ENCODE data around the gene NTSR1. TPM values are rescaled to one million over a fixed set of nuclear protein-coding genes. Genes with fewer than 3 reads are reported as not detected.

The NTSR1 gene
- total and polyA plus RNA-seq, 4 donors, result 0.02 to 3.7 (median 0.76) TPM

DNA sequence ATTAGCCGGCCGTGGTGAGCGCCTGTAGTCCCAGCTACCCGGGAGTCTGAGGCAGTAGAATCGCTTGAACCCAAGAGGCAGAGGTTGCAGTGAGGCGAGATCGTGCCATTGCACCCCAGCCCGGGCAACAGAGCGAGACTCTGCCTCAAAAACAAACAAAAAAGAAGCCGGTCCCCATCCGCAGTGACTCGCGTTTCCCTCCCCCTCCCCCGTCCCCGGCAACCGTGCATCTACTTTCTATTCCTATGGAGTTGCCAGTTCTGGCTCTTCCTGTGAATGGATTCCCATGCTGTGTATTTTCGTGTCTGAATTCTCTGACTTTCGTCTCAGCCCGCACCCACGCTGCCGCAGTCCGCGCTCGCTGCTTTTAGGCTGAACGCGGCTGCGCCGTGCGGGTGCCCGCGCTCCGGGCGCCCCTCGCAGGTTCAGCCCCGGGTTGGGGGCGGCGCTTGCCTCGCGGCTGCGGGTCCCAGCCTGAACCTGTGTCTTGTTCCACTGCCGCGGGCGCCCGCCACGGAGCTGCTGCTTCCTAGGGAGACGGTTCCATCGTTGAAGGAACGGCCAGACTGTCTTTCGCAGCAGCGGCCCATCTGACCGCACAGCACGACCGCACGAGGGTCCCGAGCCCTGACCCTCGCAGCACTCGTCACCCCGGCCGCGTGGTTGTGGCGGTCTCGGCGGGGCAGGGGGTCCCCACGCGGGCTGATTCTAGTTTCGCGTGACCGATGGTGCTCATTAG is 86.6 kb downstream of the NTSR1 start:
- peaks cover 0 to 34% (median 8%) of the 10 kb centered on the region in 5 donors for H3K4me1 ChIP-seq (ENCODE audit: control insufficient read depth in 5 of 5, insufficient read depth in 5 of 5, low read length in 5 of 5)
- ATAC-seq (ENCODE audit: insufficient read depth, low FRiP score) (no peak), DNase-seq (peak; percentile 54 to 58 (median 55))
- H3K36me3 ChIP-seq (ENCODE audit: control insufficient read depth in 4 of 4, insufficient read depth in 4 of 4, low read length in 4 of 4), result peaks cover 0 to 17% (median 11%) of the 10 kb centered on the region in 4 donors
- no peaks in the 10 kb centered on the region for H3K27me3 ChIP-seq (ENCODE audit: control insufficient read depth in 3 of 3, insufficient read depth in 3 of 3, low read length in 2 of 3)
- H3K27ac ChIP-seq (ENCODE audit: low read depth in 1 of 2, low read length in 1 of 2), result peak overlapping the region; percentile 85 to 88
- no peaks in the 10 kb centered on the region for H3K9me3 ChIP-seq (ENCODE audit: control insufficient read depth in 4 of 4, insufficient read depth in 3 of 4, low read length in 3 of 4)
- TF ChIP-seq, protein P1, sequence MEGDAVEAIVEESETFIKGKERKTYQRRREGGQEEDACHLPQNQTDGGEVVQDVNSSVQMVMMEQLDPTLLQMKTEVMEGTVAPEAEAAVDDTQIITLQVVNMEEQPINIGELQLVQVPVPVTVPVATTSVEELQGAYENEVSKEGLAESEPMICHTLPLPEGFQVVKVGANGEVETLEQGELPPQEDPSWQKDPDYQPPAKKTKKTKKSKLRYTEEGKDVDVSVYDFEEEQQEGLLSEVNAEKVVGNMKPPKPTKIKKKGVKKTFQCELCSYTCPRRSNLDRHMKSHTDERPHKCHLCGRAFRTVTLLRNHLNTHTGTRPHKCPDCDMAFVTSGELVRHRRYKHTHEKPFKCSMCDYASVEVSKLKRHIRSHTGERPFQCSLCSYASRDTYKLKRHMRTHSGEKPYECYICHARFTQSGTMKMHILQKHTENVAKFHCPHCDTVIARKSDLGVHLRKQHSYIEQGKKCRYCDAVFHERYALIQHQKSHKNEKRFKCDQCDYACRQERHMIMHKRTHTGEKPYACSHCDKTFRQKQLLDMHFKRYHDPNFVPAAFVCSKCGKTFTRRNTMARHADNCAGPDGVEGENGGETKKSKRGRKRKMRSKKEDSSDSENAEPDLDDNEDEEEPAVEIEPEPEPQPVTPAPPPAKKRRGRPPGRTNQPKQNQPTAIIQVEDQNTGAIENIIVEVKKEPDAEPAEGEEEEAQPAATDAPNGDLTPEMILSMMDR (IDR thresholded peaks at IDR 0.05; ENCODE audit: control extremely low read depth, extremely low read depth), result no peak
- peak overlapping the region; percentile 40 for H3K4me3 ChIP-seq
- 0 to 1% methylated on average over 68 of the region's 68 CpGs for WGBS, 2 donors
- H3K9ac ChIP-seq (ENCODE audit: insufficient read depth in 1 of 2, low read length in 2 of 2), result no peak overlapping the region

- H3K27ac ChIP-seq (ENCODE audit: low read depth in 1 of 2, low read length in 1 of 2), result peak overlapping the region in 1 of 2 donors; percentile 80
- WGBS, 2 donors, result 21 to 59% methylated on average over 18 to 48 of the region's 53 CpGs
- H3K4me1 ChIP-seq (ENCODE audit: control insufficient read depth in 5 of 5, insufficient read depth in 5 of 5, low read length in 5 of 5), result peaks cover 0 to 32% (median 8%) of the 10 kb centered on the region in 5 donors
- H3K9ac ChIP-seq (ENCODE audit: insufficient read depth in 1 of 2, low read length in 2 of 2), result peak overlapping the region; percentile 63 to 67
- peaks cover 0 to 23% (median 12%) of the 10 kb centered on the region in 4 donors for H3K36me3 ChIP-seq (ENCODE audit: control insufficient read depth in 4 of 4, insufficient read depth in 4 of 4, low read length in 4 of 4)
- TF ChIP-seq, protein P1 (IDR thresholded peaks at IDR 0.05; ENCODE audit: control extremely low read depth, extremely low read depth), result no peak
- ATAC-seq (ENCODE audit: insufficient read depth, low FRiP score) (no peak), DNase-seq (no peak)
- H3K4me3 ChIP-seq, result peak overlapping the region; percentile 61
- H3K9me3 ChIP-seq (ENCODE audit: control insufficient read depth in 4 of 4, insufficient read depth in 3 of 4, low read length in 3 of 4), result no peaks in the 10 kb centered on the region
- no peaks in the 10 kb centered on the region for H3K27me3 ChIP-seq (ENCODE audit: control insufficient read depth in 3 of 3, insufficient read depth in 3 of 3, low read length in 2 of 3)
These were observed 88.3 kb downstream of the NTSR1 start for GRCh38 chr20:62796699-62797491.

GRCh38 chr20:62797671-62798532 is 89.3 kb downstream of the NTSR1 start:
- ATAC-seq (ENCODE audit: insufficient read depth, low FRiP score) (no peak), DNase-seq (no peak)
- Histone ChIP-seq H3K27ac (ENCODE audit: low read depth in 1 of 2, low read length in 1 of 2) (no peak overlapping the region), H3K27me3 (ENCODE audit: control insufficient read depth in 3 of 3, insufficient read depth in 3 of 3, low read length in 2 of 3) (no peaks in the 10 kb centered on the region), H3K9me3 (ENCODE audit: control insufficient read depth in 4 of 4, insufficient read depth in 3 of 4, low read length in 3 of 4) (no peaks in the 10 kb centered on the region), H3K4me1 (ENCODE audit: control insufficient read depth in 5 of 5, insufficient read depth in 5 of 5, low read length in 5 of 5) (peaks cover 0 to 32% (median 8%) of the 10 kb centered on the region in 5 donors), H3K9ac (ENCODE audit: insufficient read depth in 1 of 2, low read length in 2 of 2) (no peak overlapping the region), H3K4me3 (no peak overlapping the region), H3K36me3 (ENCODE audit: control insufficient read depth in 4 of 4, insufficient read depth in 4 of 4, low read length in 4 of 4) (peaks cover 0 to 23% (median 12%) of the 10 kb centered on the region in 4 donors)
- 89 to 91% methylated on average over 26 of the region's 26 CpGs for WGBS, 2 donors
- TF ChIP-seq, protein P1 (IDR thresholded peaks at IDR 0.05; ENCODE audit: control extremely low read depth, extremely low read depth), result no peak
